Endodermal cell (in vitro differentiated cells): Measurements from ENCODE around the gene IL19. TPM values are rescaled to one million over a fixed set of nuclear protein-coding genes. Genes with fewer than 3 reads are reported as not detected.

ENCODE experiments used
- DNase-seq: peaks from one replicate; pipeline ENCODE4 v3.0.0-alpha.2; 2017
- H3K27ac ChIP-seq: 2 replicates; pipeline ENCODE4 v1.5.1; 2013; ENCODE audit warnings: mild to moderate bottlenecking, low read depth, low read length, moderate library complexity
- H3K27me3 ChIP-seq: 2 replicates; pipeline ENCODE4 v1.6.1; 2013; ENCODE audit warnings: mild to moderate bottlenecking, low read length, moderate library complexity; ENCODE audit not compliant: insufficient read depth, control insufficient read depth, poor library complexity, severe bottlenecking
- H3K36me3 ChIP-seq: 2 replicates; pipeline ENCODE4 v1.7.0; 2013; ENCODE audit warnings: mild to moderate bottlenecking, low read length, moderate library complexity; ENCODE audit not compliant: control insufficient read depth, insufficient read depth
- H3K4me1 ChIP-seq: one replicate; pipeline ENCODE4 v1.7.0; 2013; ENCODE audit warnings: low read length; ENCODE audit not compliant: control insufficient read depth, insufficient read depth
- H3K4me3 ChIP-seq: 2 replicates; pipeline ENCODE4 v1.5.1; 2013; ENCODE audit warnings: mild to moderate bottlenecking, low read length, moderate library complexity
- H3K9ac ChIP-seq: 2 replicates; pipeline ENCODE4 v1.6.1; 2013; ENCODE audit warnings: mild to moderate bottlenecking, low read length, moderate library complexity; ENCODE audit not compliant: poor library complexity, severe bottlenecking; ENCODE audit errors: extremely low read depth
- H3K9me3 ChIP-seq: 2 replicates; pipeline ENCODE4 v1.6.1; 2013; ENCODE audit warnings: mild to moderate bottlenecking, low read length, moderate library complexity; ENCODE audit not compliant: control insufficient read depth
- H3K27ac Mint-ChIP-seq: 2 replicates; pipeline ENCODE4 v1.8.0; 2020; ENCODE audit warnings: mixed read lengths
- H3K27me3 Mint-ChIP-seq: 2 replicates; pipeline ENCODE4 v1.8.0; 2021; ENCODE audit warnings: mild to moderate bottlenecking, mixed read lengths; ENCODE audit not compliant: insufficient read depth
- H3K36me3 Mint-ChIP-seq: 2 replicates; pipeline ENCODE4 v1.8.0; 2020; ENCODE audit warnings: low read depth, mixed read lengths
- H3K4me1 Mint-ChIP-seq: 2 replicates; pipeline ENCODE4 v1.8.0; 2020; ENCODE audit warnings: mixed read lengths
- H3K4me3 Mint-ChIP-seq: 2 replicates; pipeline ENCODE4 v1.8.0; 2020; ENCODE audit warnings: mild to moderate bottlenecking, moderate library complexity, mixed read lengths
- H3K9me3 Mint-ChIP-seq: 2 replicates; pipeline ENCODE4 v1.8.0; 2020; ENCODE audit warnings: mild to moderate bottlenecking, mixed read lengths
- CTCF ChIP-seq: fragments of 200-600 bp; sonication (generic); conservative IDR thresholded peaks from 2 replicates; pipeline ENCODE4 v1.5.0; 2021; ENCODE audit warnings: antibody characterized with exemption, mild to moderate bottlenecking
- WGBS, 2 experiments: methylation state at CpG; one replicate each; pipeline versions ENCODE4 v1.1.5 to v1.1.7; 2013; ENCODE audit warnings: missing lambda C conversion rate in 2 of 2, mixed read lengths in 1 of 2; ENCODE audit not compliant: insufficient coverage in 1 of 2, insufficient read length in 1 of 2; 5-methylcytosine and 5-hydroxymethylcytosine counted together
- total RNA-seq, 2 donors: library from RNA; stranded (reverse); fragmentation: NEBNext Ultra II Directional in 1 of 2; extraction: Animal tissue kit (Norgen Biotek cat#: 25700) in 1 of 2; gene quantifications; 2 replicates in 1 of 2; 3 replicates in 1 of 2; pipeline ENCODE4 v1.2.1, GENCODE V29; 2021

The IL19 gene
- total RNA-seq, 2 donors from 2014 or later: not detected

GRCh38 chr1:206859082-206859521 is 88.5 kb downstream of the IL19 start:
- peaks cover 7% of the 10 kb centered on the region for H3K4me1 Mint-ChIP-seq
- H3K4me3 Mint-ChIP-seq: no peak overlapping the region
- H3K27me3 ChIP-seq: peaks cover 21% of the 10 kb centered on the region
- WGBS, 2 experiments: 75 to 92% methylated on average over 2 to 5 of the region's 5 CpGs
- no peaks in the 10 kb centered on the region for H3K36me3 ChIP-seq
- TF ChIP-seq CTCF: no peak
- H3K9ac ChIP-seq: no peak overlapping the region
- no peak overlapping the region for H3K4me3 ChIP-seq
- H3K9me3 ChIP-seq: no peaks in the 10 kb centered on the region
- no peak overlapping the region for H3K27ac ChIP-seq
- no peak for DNase-seq
- peaks cover 20% of the 10 kb centered on the region for H3K27me3 Mint-ChIP-seq
- no peaks in the 10 kb centered on the region for H3K4me1 ChIP-seq
- H3K27ac Mint-ChIP-seq: no peak overlapping the region
- no peaks in the 10 kb centered on the region for H3K36me3 Mint-ChIP-seq
- H3K9me3 Mint-ChIP-seq: no peaks in the 10 kb centered on the region

GRCh38 chr1:206860165-206860564 is 89.6 kb downstream of the IL19 start:
- Mint-ChIP-seq H3K9me3 (no peaks in the 10 kb centered on the region), H3K36me3 (no peaks in the 10 kb centered on the region), H3K4me1 (peaks cover 7% of the 10 kb centered on the region), H3K27ac (no peak overlapping the region), H3K4me3 (no peak overlapping the region), H3K27me3 (peaks cover 23% of the 10 kb centered on the region)
- 88 to 89% methylated on average over 1 to 4 of the region's 4 CpGs for WGBS, 2 experiments
- Histone ChIP-seq H3K4me3 (no peak overlapping the region), H3K36me3 (no peaks in the 10 kb centered on the region), H3K27ac (no peak overlapping the region), H3K9me3 (no peaks in the 10 kb centered on the region), H3K4me1 (no peaks in the 10 kb centered on the region), H3K9ac (no peak overlapping the region), H3K27me3 (peaks cover 21% of the 10 kb centered on the region)
- DNase-seq: no peak
- TF ChIP-seq CTCF: no peak

- 76 to 100% methylated on average over 1 of the region's 1 CpG for WGBS, 2 experiments
- TF ChIP-seq CTCF: no peak
- Histone ChIP-seq H3K4me1 (no peaks in the 10 kb centered on the region), H3K9ac (no peak overlapping the region), H3K4me3 (no peak overlapping the region), H3K9me3 (no peaks in the 10 kb centered on the region), H3K36me3 (no peaks in the 10 kb centered on the region), H3K27ac (no peak overlapping the region), H3K27me3 (peaks cover 47% of the 10 kb centered on the region)
- peaks cover 7% of the 10 kb centered on the region for H3K4me1 Mint-ChIP-seq
- no peak overlapping the region for H3K27ac Mint-ChIP-seq
- H3K9me3 Mint-ChIP-seq: no peaks in the 10 kb centered on the region
- H3K36me3 Mint-ChIP-seq: no peaks in the 10 kb centered on the region
- no peak overlapping the region for H3K4me3 Mint-ChIP-seq
- DNase-seq: peak; percentile 56
- peaks cover 42% of the 10 kb centered on the region for H3K27me3 Mint-ChIP-seq
Observed at GRCh38 chr1:206863266-206863665, 92.7 kb downstream of the IL19 start.
